ENCODE results near the gene PRR9.
"Not testable (repeated sequence)": the region's sequence is repeated elsewhere in the genome, so short reads cannot be mapped to it uniquely, and the experiment has no call there.

PRR9 gene

GRCh38 chr1:153229076-153229829 lies 11.9 kb downstream of the PRR9 start:
- DNase-seq (ENCODE audit: low spot score) = not testable (repeated sequence)

- DNase-seq (ENCODE audit: low spot score) = no peak
Measured at GRCh38 chr1:153231363-153231762, 14.0 kb downstream of the PRR9 start.

DNA sequence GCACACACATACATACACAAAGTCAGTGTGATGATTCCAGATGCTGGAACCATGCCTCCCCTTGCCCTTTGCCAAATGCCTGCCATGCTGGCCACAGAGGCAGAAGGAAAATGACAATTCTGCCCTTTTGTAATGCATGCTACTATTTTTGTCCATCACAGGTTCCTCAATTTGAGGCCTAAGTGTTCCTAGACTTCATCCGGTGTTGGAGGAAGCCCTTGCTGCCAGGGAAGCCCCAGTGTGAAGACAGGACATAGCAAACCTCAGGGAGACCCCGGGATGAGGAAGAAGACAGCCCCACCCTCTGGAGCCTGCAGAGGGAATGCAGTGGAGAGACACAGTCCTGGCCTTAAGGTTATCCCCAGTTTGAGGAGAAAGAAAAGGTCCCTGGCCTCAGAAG lies 14.4 kb downstream of the PRR9 start:
- DNase-seq (ENCODE audit: low spot score) = no peak

- no peak for DNase-seq (ENCODE audit: low spot score)
Measured at GRCh38 chr1:153232553-153232952, 15.2 kb downstream of the PRR9 start.

DNA sequence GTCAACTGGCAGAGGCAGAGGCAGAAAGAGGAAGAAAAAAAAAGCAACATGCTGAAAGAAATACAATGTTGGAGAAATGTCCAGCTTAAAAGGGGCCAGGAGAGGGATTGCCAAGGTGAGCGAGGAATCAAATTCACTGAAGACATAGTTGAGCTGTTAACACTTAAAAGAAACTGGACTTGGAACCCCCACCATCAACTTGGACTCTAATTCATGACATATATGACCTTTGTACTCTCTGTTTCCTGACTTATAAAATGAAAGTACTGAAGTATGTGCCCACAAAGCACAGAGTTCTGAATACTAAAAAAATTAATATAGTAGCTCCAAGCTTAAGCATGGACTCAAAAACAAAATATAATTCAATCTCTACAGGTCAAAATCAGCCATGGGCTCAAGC lies 16.1 kb downstream of the PRR9 start:
- no peak for DNase-seq (ENCODE audit: low spot score)

GRCh38 chr1:153238527-153238926 lies 21.1 kb downstream of the PRR9 start:
- no peak for DNase-seq (ENCODE audit: low spot score)

- no peak for DNase-seq (ENCODE audit: low spot score)
Measured at GRCh38 chr1:153242160-153242559, 24.8 kb downstream of the PRR9 start.

DNA sequence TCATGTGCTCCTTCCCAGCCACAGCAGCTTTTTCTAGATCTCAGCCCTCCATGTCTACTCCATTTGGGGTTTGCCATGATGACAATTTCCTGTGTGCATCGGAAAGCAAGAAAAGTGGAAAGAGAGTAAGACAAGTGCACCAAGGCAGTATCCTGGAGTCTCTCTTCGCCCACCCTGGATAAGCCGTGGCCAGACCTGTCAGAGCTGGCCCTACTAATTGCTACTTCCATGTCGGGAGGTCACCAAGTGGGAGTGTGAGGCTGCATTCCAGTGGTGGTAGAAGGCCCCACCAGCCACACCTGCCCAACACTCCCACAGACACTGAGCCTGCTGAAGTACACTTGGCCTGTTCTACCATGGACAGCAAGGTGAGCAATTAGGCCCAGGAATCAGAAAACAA lies 28.1 kb downstream of the PRR9 start:
- no peak for DNase-seq (ENCODE audit: low spot score)

- DNase-seq (ENCODE audit: low spot score) = no peak
Measured at GRCh38 chr1:153246018-153246417, 28.6 kb downstream of the PRR9 start.

DNA sequence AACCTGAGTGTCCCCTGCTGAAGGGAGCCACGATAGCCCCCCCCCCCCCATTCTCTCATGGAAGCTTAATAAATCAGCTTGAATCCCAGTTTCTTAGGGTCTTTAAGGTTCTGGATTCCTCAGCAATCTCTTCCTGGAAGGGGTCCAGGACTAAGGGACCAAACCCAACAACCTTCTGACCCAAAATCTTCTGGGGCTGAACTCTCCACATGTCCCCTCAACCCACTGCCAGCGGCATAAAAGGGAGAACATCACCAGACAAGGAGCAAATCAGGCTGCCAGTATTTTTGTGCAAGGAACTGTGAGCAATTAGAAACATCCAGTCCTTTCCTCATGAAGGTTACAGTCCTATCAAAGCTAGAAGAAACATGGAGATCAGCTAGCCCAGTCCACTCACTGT lies 29.4 kb downstream of the PRR9 start:
- no peak for DNase-seq (ENCODE audit: low spot score)

- DNase-seq (ENCODE audit: low spot score) = no peak
Measured at GRCh38 chr1:153248176-153248879, 30.9 kb downstream of the PRR9 start.

GRCh38 chr1:153250166-153250565 lies 32.8 kb downstream of the PRR9 start:
- DNase-seq (ENCODE audit: low spot score) = no peak

- no peak for DNase-seq (ENCODE audit: low spot score)
Measured at GRCh38 chr1:153251087-153251486, 33.7 kb downstream of the PRR9 start.

DNA sequence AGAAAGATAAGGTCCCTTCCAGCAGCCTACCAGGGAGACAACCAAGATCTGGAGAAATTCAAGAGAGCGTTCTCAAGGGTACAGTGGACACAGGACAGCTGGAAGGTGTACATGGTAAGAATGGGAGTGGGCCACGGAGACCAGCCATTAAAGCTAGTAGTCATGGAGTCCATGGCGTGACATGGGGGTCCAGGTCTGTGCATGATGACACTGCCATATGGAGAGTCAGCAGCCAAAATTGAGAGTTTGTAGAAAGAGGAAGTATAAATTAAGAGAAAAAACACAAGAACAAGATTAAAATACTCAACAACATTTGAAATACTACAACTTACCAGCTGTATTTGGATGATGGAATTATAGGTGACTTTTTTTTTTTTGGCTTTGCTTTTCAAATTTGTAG lies 34.2 kb downstream of the PRR9 start:
- no peak for DNase-seq (ENCODE audit: low spot score)

DNA sequence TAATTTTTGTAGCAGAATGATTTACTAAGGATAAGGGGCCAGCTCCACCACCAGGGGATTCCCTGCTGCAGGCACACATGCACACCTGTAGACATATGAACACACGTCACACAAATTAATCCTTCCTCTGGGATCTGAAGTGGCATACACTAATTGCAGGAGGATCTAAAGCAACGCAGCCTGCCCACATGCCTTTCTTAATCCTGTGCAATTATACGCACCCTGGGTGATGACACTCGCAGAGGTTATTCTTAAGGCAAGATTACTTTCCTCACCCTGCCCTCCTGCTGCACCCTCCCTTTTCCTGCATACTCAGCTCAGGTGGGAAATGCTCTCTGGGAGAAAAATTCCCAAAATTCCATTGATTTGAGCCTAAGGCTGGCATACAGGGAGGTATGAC lies 34.6 kb downstream of the PRR9 start:
- no peak for DNase-seq (ENCODE audit: low spot score)

- DNase-seq (ENCODE audit: low spot score) = no peak
Measured at GRCh38 chr1:153253076-153253475, 35.7 kb downstream of the PRR9 start.

GRCh38 chr1:153253693-153254092 lies 36.3 kb downstream of the PRR9 start:
- DNase-seq (ENCODE audit: low spot score) = no peak

GRCh38 chr1:153259387-153259786 lies 42.0 kb downstream of the PRR9 start, which contains the start of gene LORICRIN:
LORICRIN (plus strand) TSS chr1:153259687; CDS start chr1:153260950, 1,263 bp downstream.
- DNase-seq (ENCODE audit: low spot score) = no peak

DNA sequence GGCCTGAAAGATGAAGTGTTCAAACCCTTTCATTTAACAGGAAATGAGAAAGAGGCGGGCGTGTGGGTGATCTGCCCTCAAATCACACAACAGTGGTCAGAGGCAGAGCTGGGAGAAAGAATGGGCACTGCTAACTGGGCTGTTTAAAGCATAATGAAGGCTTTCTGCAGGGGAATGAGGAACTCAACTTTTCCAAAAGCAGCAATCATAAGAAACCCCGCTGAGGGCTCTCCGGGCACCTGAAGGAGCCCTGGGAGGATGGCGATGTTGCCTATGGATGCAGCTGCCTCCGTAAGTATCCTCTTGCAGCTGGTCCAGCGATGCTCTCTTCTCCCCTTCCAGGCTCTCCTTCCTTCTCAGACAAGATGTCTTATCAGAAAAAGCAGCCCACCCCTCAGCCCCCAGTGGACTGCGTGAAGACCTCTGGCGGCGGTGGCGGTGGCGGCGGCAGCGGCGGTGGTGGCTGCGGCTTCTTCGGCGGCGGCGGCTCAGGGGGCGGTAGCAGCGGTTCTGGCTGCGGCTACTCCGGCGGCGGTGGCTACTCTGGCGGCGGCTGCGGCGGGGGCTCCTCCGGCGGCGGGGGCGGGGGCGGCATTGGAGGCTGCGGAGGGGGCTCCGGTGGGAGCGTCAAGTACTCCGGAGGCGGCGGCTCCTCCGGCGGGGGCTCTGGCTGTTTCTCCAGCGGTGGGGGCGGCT lies 43.3 kb downstream of the PRR9 start:
- DNase-seq (ENCODE audit: low spot score) = no peak

GRCh38 chr1:153261281-153262069 lies 44.1 kb downstream of the PRR9 start:
- DNase-seq (ENCODE audit: low spot score) = no peak

- no peak for DNase-seq (ENCODE audit: low spot score)
Measured at GRCh38 chr1:153262070-153262366, 44.6 kb downstream of the PRR9 start.

DNA sequence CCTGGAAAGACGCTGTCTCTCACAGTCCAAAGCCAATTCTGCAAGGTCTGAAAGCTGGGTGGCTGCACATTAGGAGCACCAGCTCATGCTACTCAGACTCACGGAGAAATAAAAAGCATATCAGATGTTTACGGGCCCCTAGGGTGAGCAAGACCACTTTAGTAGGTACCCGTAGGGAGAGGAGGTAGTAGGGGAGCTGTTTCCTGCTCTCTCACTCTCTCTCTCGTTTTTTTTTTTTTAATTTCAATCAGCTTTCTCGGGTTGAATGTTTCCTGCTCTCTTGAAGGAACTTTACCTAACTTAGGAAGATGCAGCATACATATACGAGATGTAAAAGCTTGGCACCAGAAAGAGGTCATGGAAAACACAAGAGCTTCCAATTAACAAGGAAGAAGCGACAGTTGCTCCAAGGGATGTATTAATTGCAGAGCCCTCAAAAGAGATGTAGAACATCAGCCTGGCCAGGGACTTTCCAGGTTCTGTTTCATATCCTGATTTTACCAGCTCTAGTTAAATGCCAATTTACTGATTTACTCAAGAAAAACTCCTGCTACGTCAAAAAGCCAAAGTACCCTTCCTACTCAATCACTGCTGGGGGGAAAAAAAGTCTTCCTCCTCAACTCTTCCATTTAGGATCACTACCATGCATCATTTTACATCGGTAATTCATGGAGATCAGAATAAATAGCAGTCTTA lies 45.2 kb downstream of the PRR9 start:
- DNase-seq (ENCODE audit: low spot score) = no peak

All from hematopoietic multipotent progenitor cell treated with erythropoietin and hydrocortisone succinate and interleukin-3 and kit ligand, for 17 days (in vitro differentiated cells).